ENCODE results near the gene NBDY.
"Not testable (repeated sequence)": the region's sequence is repeated elsewhere in the genome, so short reads cannot be mapped to it uniquely, and the experiment has no call there.

NBDY gene

GRCh38 chrX:56764975-56765791 is 36.1 kb downstream of the NBDY start:
- no peak for DNase-seq

DNA sequence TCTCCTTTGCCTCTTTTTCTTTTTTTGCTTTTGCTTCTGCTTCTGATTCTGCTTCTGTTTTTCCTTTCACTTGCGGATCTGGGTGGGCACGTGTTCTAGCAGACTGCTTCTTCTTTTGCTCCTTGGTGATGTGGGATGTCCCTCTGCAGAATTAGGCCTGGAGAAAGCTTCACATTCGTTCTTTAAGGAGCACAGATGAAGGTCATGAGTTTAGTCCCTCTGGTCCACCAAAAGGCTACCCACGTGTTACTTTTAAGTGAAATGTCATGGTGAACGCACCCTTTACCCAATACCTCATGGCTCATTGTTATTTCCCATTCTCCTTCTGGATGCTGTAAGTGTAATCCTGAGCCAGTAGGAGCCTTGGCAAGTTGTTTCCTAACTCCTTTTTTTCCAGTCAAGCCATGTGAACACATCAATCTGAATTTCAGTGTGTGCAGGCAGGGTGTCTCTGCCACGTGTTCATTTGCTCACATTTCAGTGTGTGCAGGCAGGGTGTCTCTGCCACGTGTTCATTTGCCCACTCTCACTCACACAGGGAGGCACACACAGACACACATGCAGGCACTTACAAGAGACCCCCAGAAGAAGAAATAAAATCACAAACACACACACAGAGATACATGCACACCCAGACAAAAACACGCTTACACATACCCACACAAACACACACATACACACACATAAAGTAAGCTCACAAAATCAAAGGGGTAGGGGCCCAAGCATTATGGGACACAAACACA is 36.9 kb downstream of the NBDY start:
- no peak for DNase-seq

GRCh38 chrX:56766554-56767347 is 37.7 kb downstream of the NBDY start:
- DNase-seq = peak; percentile 41

GRCh38 chrX:56767348-56768119 is 38.5 kb downstream of the NBDY start:
- not testable (repeated sequence) for DNase-seq

DNA sequence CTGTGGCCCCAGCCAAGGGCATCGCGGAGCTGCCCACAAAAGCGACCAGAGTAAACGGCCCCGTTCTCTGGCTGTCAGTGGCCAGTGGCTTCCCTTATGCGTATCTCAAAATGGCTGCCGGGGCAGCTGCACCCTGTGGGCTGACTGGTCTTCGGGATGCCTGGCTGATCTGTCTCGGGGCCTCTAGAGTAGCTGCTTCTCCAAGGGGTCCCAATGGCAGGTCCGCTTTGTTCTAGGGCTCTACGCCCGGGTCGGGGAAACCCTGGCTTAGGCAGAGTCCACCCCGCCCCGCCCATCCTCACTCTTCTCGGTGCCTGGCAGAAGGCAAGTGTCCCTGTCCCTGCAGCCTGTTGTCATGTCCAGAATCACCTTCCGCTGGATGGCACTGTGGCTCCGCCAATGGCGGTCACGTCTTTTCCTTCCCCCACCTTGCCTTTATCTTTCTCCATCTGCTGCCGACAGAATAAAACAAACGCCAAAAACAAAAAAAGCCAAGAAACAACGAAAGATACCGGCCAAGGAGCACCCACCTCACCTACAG is 39.1 kb downstream of the NBDY start:
- DNase-seq = not testable (repeated sequence)

DNA sequence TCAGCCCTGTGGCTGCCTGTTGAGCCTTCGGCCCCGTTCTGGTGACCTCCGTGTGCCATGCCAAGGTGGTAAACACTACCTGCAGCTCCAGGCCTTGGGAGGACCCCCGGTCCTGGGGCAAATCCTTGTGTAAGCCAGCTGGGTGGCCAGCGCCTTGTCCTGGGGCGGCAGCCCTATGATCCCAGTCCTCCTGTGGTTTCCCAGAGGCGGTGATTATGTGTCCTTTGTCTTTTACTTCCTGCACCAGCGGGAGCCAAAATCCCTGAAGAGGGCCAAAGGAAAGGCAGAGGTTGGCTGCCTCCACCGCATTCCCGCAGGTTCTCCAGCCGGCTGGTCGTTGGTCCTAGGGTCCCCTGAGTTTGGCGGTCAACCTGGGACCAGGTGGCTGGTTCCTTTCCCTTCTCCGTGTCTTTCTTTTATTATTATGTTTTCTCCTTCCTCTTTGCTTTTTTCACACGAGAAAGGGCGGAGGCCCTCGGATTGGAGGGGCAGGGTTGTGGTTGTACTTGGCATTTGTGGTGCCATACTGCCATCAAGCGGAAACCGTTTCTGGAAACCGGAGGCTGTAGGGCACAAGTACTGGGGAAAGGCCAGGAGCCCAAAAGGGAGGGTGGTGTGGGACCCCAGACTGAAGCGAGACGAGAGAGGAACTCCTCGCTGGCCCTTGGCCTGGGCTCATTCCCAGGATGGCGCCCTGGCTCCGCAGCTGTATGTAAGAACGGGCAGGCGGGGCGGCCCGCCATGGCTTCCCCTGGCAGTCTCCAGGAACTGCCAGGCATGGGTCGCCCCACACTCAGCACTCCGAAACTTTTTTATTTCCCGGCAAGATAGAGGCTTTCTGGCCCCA is 43.9 kb downstream of the NBDY start:
- DNase-seq = not testable (repeated sequence)

DNA sequence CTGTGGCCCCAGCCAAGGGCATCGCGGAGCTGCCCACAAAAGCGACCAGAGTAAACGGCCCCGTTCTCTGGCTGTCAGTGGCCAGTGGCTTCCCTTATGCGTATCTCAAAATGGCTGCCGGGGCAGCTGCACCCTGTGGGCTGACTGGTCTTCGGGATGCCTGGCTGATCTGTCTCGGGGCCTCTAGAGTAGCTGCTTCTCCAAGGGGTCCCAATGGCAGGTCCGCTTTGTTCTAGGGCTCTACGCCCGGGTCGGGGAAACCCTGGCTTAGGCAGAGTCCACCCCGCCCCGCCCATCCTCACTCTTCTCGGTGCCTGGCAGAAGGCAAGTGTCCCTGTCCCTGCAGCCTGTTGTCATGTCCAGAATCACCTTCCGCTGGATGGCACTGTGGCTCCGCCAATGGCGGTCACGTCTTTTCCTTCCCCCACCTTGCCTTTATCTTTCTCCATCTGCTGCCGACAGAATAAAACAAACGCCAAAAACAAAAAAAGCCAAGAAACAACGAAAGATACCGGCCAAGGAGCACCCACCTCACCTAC is 44.5 kb downstream of the NBDY start:
- DNase-seq = not testable (repeated sequence)

GRCh38 chrX:56778099-56778923 is 49.3 kb downstream of the NBDY start:
- not testable (repeated sequence) for DNase-seq

DNA sequence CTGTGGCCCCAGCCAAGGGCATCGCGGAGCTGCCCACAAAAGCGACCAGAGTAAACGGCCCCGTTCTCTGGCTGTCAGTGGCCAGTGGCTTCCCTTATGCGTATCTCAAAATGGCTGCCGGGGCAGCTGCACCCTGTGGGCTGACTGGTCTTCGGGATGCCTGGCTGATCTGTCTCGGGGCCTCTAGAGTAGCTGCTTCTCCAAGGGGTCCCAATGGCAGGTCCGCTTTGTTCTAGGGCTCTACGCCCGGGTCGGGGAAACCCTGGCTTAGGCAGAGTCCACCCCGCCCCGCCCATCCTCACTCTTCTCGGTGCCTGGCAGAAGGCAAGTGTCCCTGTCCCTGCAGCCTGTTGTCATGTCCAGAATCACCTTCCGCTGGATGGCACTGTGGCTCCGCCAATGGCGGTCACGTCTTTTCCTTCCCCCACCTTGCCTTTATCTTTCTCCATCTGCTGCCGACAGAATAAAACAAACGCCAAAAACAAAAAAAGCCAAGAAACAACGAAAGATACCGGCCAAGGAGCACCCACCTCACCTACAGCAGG is 50.0 kb downstream of the NBDY start:
- DNase-seq = not testable (repeated sequence)

DNA sequence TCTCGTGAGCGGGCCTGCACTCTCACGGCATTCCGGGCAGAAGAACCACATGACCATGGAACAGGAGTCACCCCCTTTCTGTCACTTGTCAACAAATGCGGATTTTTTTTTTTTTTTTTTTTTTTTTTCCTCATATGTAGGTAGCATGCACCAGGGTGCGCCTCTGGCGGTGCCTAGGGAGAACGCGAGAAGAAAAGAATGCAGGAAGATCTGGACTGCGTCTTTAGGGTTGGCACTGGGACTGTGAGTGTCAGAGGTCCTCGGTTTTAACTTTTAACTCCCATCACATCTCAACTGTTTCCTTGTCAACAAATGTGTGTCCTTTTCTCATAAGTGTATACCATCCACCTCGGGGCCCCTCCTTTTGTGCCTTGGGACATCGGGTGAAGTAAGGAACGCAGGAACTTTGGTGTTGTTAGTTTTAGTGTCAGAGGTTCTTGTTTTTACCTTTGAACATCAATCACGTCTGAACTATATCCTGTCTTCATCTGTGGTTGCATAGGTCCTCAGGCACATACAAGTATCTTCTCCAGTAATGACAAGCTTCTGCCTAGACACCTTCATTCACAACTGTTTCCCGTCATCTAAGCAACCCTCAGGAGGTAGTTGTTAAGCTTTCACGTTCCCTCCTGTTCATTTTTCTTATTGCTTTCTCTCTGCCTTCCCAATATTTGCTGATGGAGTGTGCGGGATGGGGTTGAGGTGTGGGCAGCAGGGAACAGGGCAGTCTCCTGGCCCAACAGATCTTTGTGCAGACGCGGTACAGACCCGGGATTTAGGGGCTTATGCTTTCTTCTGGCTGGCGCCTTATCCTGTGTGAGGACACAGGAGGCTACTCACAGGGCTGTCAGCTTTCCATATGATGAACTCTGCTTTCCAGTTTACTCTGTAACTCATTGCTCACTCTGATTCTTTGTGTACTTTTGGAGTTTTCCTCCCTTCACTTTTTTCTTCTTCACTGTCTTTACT is 51.9 kb downstream of the NBDY start:
- not testable (repeated sequence) for DNase-seq

- DNase-seq = no peak
These were observed 53.3 kb downstream of the NBDY start for GRCh38 chrX:56782352-56782751.

- DNase-seq = no peak
These were observed 53.9 kb downstream of the NBDY start for GRCh38 chrX:56782791-56783449.

- no peak for DNase-seq
These were observed 54.4 kb downstream of the NBDY start for GRCh38 chrX:56783450-56783831.

- no peak for DNase-seq
These were observed 55.1 kb downstream of the NBDY start for GRCh38 chrX:56783996-56784620.

DNA sequence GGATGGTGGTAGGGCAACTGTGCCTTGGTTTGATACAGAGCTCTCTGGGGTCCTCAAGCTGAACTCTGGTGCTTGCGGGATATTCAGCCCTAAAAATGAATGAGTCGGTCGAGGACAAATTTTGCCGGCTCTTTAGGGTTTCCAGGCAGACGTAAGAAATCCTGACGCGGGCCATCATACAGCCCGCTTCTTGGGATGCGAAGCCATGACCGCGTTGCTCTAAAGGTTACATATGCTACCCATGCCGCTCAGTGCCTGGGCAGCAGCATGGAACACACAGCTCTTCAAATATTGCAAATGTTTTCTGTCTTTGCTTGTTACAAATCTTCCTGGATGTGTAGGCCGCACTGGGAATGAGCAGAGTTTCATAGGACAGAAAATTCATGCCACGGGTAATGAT is 55.6 kb downstream of the NBDY start:
- no peak for DNase-seq

GRCh38 chrX:56785442-56785841 is 56.4 kb downstream of the NBDY start:
- no peak for DNase-seq
